Effector memory CD4-positive, alpha-beta T cell (primary cell): ENCODE data around the gene RSF1.
"Not testable (repeated sequence)": the region's sequence is repeated elsewhere in the genome, so short reads cannot be mapped to it uniquely, and the experiment has no call there.

Experiments used
- DNase-seq, 3 donors: peaks; one replicate each; pipeline ENCODE4 v3.0.0-alpha.2; 2020
- H3K27ac ChIP-seq: 2 replicates; pipeline ENCODE4 v1.7.0; 2013; ENCODE audit warnings: mild to moderate bottlenecking, low read length, moderate library complexity; ENCODE audit not compliant: insufficient read depth, poor library complexity, severe bottlenecking
- H3K27me3 ChIP-seq: replicated peaks from 2 replicates; pipeline ENCODE4 v1.7.0; 2013; ENCODE audit warnings: mild to moderate bottlenecking, low read length; ENCODE audit not compliant: insufficient read depth, control insufficient read depth, poor library complexity, severe bottlenecking
- H3K36me3 ChIP-seq: 2 replicates; pipeline ENCODE4 v1.7.0; 2013; ENCODE audit warnings: mild to moderate bottlenecking, low read length, moderate library complexity; ENCODE audit not compliant: control insufficient read depth, insufficient read depth
- H3K4me1 ChIP-seq: 2 replicates; pipeline ENCODE4 v1.7.0; 2013; ENCODE audit warnings: low read length, mild to moderate bottlenecking; ENCODE audit not compliant: control insufficient read depth, insufficient read depth, poor library complexity, severe bottlenecking
- H3K4me3 ChIP-seq: 2 replicates; pipeline ENCODE4 v1.7.0; 2013; ENCODE audit warnings: low read length, low read depth, mild to moderate bottlenecking; ENCODE audit not compliant: insufficient read depth, poor library complexity, severe bottlenecking
- H3K9me3 ChIP-seq: 2 replicates; pipeline ENCODE4 v1.7.0; 2013; ENCODE audit warnings: mild to moderate bottlenecking, low read length, moderate library complexity; ENCODE audit not compliant: control insufficient read depth
- total RNA-seq, 3 donors: gene quantifications; one replicate each; lab custom pipeline; 2026; lab: John Stamatoyannopoulos, UW

Gene RSF1, protein sequence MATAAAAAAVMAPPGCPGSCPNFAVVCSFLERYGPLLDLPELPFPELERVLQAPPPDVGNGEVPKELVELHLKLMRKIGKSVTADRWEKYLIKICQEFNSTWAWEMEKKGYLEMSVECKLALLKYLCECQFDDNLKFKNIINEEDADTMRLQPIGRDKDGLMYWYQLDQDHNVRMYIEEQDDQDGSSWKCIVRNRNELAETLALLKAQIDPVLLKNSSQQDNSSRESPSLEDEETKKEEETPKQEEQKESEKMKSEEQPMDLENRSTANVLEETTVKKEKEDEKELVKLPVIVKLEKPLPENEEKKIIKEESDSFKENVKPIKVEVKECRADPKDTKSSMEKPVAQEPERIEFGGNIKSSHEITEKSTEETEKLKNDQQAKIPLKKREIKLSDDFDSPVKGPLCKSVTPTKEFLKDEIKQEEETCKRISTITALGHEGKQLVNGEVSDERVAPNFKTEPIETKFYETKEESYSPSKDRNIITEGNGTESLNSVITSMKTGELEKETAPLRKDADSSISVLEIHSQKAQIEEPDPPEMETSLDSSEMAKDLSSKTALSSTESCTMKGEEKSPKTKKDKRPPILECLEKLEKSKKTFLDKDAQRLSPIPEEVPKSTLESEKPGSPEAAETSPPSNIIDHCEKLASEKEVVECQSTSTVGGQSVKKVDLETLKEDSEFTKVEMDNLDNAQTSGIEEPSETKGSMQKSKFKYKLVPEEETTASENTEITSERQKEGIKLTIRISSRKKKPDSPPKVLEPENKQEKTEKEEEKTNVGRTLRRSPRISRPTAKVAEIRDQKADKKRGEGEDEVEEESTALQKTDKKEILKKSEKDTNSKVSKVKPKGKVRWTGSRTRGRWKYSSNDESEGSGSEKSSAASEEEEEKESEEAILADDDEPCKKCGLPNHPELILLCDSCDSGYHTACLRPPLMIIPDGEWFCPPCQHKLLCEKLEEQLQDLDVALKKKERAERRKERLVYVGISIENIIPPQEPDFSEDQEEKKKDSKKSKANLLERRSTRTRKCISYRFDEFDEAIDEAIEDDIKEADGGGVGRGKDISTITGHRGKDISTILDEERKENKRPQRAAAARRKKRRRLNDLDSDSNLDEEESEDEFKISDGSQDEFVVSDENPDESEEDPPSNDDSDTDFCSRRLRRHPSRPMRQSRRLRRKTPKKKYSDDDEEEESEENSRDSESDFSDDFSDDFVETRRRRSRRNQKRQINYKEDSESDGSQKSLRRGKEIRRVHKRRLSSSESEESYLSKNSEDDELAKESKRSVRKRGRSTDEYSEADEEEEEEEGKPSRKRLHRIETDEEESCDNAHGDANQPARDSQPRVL (N-terminal part only)
- total RNA-seq, result 100 to 121 (median 110) reads per million in 3 donors

DNA sequence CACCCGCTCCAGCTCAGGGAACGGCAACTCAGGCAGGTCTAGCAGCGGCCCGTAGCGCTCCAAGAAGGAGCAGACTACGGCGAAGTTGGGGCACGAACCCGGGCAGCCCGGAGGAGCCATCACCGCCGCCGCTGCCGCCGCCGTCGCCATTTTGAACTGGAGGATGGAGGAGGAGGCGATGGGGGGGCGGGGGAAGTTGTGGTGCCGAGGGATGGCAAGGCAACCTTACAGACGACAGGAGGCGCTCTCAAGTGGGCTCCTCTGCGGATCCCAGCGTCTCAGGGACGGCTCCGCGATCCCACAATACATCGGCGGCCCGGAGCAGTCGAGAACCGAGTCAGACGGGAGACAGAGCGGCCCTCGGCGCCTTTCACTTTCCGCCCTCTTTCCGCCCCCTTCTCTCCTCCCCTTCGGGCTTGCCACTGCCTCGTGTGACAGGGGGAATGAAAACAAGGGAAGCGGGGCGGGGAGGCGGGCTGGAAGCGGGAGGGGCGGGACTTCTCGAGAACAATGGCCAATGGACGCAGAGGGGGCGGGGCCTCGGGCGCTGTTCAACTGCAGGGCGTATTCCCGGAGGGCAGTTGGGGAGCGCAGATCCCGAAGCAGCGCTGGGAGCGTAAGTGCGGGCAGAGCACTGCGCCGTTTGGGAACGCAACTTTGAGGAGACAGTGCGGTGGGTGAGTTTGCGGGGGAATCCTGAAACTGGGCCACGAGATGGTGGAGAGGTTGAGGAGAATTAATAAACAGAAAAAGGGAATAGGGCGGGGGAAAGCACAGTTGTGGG, at the start of gene RSF1, which contains the start of gene AAMDC:
TSS of gene RSF1 (minus strand) at position 158 of the 784 bp plus-strand sequence. CDS start at position 150, 8 bp downstream.
TSS of gene AAMDC (plus strand) at position 580 of the 784 bp plus-strand sequence. CDS start 21,353 bp downstream, outside the sequence.
- DNase-seq, result peak; percentile 95 to 97 (median 96)
- H3K27ac ChIP-seq, result peak within 1 kb of the TSS; percentile 88
- H3K27me3 ChIP-seq, result no peaks in the 10 kb centered on the region
- H3K4me1 ChIP-seq, result peaks cover 10% of the 10 kb centered on the region
- no peaks in the 10 kb centered on the region for H3K9me3 ChIP-seq
- H3K36me3 ChIP-seq, result no peaks in the 10 kb centered on the region
- H3K4me3 ChIP-seq, result peak within 1 kb of the TSS; percentile 99

DNA sequence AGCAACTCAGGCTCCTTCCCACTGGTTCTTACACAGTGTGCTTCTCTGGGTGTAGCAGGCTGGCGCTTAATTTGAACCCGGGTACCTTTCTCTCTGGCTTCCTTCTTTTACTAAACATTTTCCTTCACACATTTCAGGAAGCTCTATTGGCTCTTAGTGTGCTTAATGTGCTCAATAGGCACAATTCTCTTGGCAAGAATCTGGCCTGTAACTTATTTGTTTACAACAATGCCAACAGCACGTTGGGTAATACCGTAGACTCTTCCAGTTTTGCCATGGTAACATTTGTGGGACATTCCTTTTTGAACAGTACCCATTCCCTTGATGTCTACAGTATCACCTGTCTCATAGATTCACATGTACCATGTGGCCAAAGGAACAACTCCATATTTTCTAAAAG, 48.2 kb upstream of the RSF1 start:
- no peak for DNase-seq
- Histone ChIP-seq H3K27me3 (no peaks in the 10 kb centered on the region), H3K4me1 (no peaks in the 10 kb centered on the region), H3K27ac (no peak overlapping the region), H3K9me3 (no peaks in the 10 kb centered on the region), H3K36me3 (peaks cover 11% of the 10 kb centered on the region), H3K4me3 (no peak overlapping the region)

DNA sequence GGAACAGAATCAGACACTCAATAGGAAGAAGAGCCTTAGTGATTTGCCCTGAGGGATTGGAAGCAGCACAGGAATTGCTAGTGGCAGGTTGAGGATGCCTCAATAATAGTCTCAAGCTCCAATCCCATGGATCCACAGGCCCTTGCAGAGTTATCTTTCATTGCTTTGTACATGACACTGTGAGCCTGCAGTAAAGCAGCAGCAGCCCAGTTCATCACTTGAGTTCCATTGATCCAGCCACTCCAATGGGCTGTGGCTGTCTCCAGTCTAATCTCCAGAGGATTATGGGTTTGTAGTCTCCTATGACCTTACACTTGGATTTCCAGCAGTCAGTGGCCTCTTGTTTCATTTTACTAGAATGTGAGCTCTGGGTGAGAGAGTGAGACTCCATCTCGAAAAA, 45.8 kb upstream of the RSF1 start:
- Histone ChIP-seq H3K36me3 (peaks cover 4% of the 10 kb centered on the region), H3K27me3 (no peaks in the 10 kb centered on the region), H3K4me3 (no peak overlapping the region), H3K4me1 (no peaks in the 10 kb centered on the region), H3K9me3 (no peaks in the 10 kb centered on the region), H3K27ac (no peak overlapping the region)
- no peak for DNase-seq

DNA sequence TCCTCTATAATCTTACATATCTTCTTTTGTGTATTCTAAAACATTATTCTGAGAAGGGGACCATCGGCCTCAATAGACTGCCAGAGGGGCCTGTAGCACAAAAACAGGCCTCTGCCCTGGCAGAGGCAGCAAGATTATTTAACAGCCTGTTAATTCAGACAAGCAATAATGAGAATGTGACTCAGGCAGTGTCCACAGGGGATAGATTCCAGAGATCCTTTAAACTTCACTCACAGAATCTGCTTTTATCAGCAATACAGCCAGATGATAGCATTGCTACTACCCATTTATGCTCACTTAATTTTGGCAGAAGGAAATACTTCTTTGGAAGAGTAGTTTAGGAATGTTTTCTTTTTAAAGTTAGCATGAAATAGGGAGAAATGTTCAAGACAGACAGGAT, 45.3 kb upstream of the RSF1 start:
- no peak for DNase-seq
- no peaks in the 10 kb centered on the region for H3K4me1 ChIP-seq
- H3K4me3 ChIP-seq, result no peak overlapping the region
- peaks cover 4% of the 10 kb centered on the region for H3K36me3 ChIP-seq
- H3K27ac ChIP-seq, result no peak overlapping the region
- no peaks in the 10 kb centered on the region for H3K27me3 ChIP-seq
- no peaks in the 10 kb centered on the region for H3K9me3 ChIP-seq

DNA sequence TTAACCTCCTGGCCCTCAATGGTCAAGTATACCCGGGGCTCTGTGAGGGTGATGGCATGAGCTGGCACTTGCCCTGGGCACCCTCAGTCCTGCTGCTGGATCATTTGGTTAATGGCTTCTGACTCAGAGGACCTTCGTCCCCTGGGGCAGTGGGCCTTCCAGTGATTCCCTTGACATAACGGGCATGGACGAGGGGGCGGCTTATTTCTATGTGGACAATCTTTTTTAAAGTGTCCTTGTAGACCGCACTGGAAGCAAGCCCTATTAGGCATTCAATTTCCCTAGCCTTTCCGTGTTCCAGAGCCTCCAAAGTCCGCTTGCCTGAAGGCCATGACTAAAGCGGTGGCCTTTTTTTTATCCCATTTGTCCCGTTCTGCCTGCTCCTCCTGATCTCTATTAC, 40.9 kb upstream of the RSF1 start:
- H3K36me3 ChIP-seq, DNase-seq, H3K27ac ChIP-seq, H3K4me1 ChIP-seq, H3K4me3 ChIP-seq, H3K9me3 ChIP-seq, H3K27me3 ChIP-seq: not testable (repeated sequence)

DNA sequence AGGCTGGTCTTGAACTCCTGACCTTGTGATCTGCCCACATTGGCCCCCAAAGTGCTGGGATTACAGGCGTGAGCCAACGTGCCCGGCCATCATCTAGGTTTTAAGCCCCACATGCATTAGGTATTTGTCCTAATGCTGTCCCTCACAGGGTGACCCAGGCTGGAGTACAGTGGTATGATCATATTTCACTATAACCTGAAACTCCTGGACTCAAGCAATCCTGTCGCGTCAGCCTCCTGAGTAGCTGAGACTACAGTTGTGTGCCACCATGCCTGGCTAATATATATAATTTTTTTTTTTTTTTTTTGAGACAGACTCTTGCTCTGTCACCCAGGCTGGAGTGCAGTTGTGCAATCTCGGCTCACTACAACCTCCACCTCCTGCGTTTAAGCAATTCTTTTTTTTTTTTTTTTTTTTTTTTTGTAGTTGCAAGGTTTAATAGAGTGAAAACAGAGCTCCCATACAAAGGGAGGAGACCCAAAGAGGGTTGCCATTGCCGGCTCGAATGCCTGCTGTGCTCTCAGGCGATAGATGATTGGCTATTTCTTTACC, 37.5 kb upstream of the RSF1 start:
- H3K4me1 ChIP-seq, result not testable (repeated sequence)

DNA sequence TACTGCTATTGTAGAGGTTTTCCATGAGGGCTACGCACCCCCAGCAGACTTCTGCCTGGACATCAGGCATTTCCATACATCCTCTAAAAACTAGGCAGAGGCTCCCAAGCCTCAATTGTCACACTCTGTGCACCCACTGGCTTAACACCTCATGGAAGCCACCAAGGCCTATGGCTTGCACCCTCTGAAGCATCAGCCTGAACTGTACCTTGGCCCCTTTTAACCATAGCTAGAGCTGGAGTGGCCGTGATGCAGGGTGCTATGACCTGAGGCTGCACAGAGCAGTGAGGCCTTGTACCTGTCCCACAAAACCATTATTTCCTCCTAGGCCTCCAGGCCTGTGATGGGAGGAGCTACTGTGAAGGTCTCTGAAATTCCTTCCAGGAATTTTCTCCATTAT, 34.3 kb upstream of the RSF1 start:
- no peaks in the 10 kb centered on the region for H3K4me1 ChIP-seq
- H3K4me3 ChIP-seq, result no peak overlapping the region
- DNase-seq, result no peak
- no peak overlapping the region for H3K27ac ChIP-seq
- H3K27me3 ChIP-seq, result no peaks in the 10 kb centered on the region
- no peaks in the 10 kb centered on the region for H3K36me3 ChIP-seq
- H3K9me3 ChIP-seq, result no peaks in the 10 kb centered on the region

More for the DNA sequence above, 37.5 kb upstream of the RSF1 start:
- H3K4me3 ChIP-seq, H3K27ac ChIP-seq, H3K27me3 ChIP-seq, H3K36me3 ChIP-seq, H3K9me3 ChIP-seq, DNase-seq: not testable (repeated sequence)

DNA sequence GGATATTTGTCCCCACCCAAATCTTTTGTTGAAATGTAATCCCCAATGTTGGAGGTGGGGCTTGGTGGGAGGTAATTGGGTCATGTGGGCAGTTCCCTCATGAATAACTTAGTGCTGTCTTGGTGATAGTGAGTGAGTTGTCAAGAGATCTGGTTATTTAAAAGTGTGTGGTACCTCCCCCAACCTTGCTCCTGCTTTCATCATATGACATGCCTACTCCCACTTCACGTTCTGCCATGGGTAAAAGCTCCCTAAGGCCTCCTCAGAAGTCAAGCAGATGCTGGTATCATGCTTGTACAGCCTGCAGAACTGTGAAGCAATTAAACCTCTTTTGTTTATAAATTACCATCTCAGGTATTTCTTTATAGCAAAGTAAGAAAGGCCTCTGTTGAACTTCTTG, 31.0 kb upstream of the RSF1 start:
- Histone ChIP-seq H3K36me3 (peaks cover 5% of the 10 kb centered on the region), H3K4me1 (no peaks in the 10 kb centered on the region), H3K27ac (no peak overlapping the region), H3K4me3 (no peak overlapping the region), H3K27me3 (no peaks in the 10 kb centered on the region), H3K9me3 (no peaks in the 10 kb centered on the region)
- DNase-seq, result no peak

DNA sequence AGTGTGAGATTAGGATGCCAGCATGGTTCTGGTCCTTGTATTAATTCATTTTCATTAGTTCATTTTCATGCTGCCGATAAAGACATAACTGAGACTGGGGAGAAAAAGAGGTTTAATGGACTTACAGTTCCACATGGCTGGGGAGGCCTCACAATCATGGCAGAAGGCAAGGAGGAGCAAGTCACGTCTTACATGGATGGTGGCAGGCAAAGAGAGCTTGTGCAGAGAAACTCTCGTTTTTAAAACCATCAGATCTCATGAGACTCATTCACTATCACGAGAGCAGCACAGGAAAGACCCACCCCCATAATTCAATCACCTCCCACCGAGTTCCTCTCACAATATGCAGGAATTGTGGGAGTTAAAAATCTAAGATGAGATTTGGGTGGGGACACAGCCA, 23.2 kb upstream of the RSF1 start:
- H3K9me3 ChIP-seq, DNase-seq, H3K36me3 ChIP-seq, H3K27ac ChIP-seq, H3K4me1 ChIP-seq, H3K27me3 ChIP-seq, H3K4me3 ChIP-seq: not testable (repeated sequence)
